Renal pelvis (tissue), 4 donors: ENCODE results near the gene TSPAN2. TPM values are rescaled to one million over a fixed set of nuclear protein-coding genes. Genes with fewer than 3 reads are reported as not detected.
A peak's percentile ranks its signal among the peaks of the same experiment; 100 is the strongest.

Experiments
- DNase-seq: peaks from one replicate; pipeline ENCODE4 v3.0.0-alpha.2; 2013
- polyA plus RNA-seq, 3 donors: library from polyadenylated mRNA; unstranded; fragments of 120-200 nt; gene quantifications; one replicate each; pipeline ENCODE4 v1.2.1, GENCODE V29; 2013; ENCODE audit not compliant: insufficient read length in 3 of 3

The TSPAN2 gene
- polyA plus RNA-seq, 3 donors, result 33.9 to 45.1 (median 34.6) TPM

- no peak for DNase-seq
These were observed 28.0 kb upstream of the TSPAN2 start for GRCh38 chr1:115117298-115117697.

GRCh38 chr1:115116512-115116911 is 27.2 kb upstream of the TSPAN2 start:
- DNase-seq, result no peak

DNA sequence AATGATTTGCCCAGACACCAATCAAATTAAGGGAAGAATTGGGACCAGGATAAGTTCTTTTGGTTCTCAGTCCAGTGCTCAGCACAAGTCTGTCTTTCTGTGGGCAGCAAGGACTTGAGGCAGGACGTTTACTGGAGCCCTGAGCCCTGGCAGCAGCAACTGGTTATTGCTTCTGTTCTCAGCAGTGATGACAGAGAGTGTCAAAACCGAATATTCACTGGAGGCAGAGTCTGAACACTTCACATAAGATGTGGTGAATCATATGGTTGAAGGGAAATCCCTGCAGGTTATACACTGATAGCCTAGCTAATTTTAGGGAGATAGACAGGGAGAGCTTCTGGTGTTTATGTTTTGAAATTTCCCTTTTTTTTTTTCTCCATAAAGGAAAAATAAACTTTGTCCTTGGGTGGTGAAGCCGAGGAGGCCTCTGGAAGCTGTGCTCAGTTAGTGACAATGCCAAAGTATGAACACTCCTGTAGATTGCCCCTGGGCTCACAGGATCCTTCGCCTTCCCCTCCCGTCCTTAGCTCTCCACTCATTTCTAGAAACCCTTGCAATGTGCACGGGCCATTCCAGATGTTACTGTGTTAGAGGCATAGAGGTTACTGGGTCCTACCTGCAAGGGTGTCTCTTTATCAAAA is 26.3 kb upstream of the TSPAN2 start:
- DNase-seq, result no peak

- DNase-seq, result no peak
These were observed 25.0 kb upstream of the TSPAN2 start for GRCh38 chr1:115114308-115114707.

GRCh38 chr1:115113766-115114165 is 24.5 kb upstream of the TSPAN2 start:
- DNase-seq, result no peak

GRCh38 chr1:115112496-115113375 is 23.4 kb upstream of the TSPAN2 start:
- peak; percentile 53 for DNase-seq

DNA sequence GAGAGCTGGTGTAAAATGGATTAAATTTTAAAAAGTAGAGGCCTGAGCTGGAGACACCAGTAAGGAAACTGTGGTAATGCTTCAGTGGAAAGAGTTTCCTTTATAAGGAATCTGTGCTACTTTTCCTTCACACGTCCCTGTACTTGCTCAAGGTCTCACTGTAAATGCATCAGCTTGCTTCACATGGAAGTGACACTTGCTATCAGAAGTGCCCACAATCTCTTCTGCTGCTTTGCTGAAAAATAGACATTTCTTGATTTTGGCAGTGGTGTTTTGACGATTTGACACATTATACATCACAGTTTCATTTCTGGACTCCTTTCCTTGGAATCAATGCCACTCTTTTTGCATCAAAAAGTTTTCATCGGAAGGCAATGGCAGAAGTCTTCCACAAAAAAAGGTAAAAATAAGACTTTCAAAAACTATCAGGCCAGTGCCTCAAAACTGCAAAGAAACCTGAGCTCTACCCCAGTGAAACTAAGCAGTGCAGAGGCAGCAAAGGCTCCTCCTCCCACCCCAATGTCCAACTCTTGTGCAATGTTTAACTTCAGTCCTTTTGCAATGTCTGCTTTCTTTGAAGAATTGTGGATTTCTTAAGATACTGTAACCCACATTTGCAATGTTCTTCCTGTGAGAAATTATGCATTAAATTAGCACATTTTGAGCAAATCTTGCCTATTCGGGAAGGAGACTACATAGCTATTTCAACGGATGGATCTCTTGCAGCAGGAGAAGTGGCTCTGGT is 18.4 kb upstream of the TSPAN2 start:
- DNase-seq, result no peak

DNA sequence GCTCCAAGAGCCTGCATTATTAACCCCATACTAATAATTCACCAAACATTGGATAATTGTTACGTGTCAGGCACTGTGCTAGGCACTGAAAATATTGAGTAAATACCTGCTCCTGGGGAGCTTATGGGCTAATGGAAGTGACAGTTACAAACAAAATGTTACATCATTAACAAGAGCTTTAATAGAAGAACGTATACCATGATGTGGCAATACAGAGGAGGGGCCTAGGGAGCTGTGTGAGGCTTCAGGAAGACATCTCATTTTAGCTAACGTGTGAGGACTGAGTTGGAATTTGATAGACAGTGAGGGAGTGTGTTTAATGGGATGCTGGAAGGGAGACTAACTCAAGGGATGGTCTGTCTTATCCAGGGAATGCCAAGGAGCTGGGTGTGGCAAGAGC is 16.5 kb upstream of the TSPAN2 start:
- no peak for DNase-seq

DNA sequence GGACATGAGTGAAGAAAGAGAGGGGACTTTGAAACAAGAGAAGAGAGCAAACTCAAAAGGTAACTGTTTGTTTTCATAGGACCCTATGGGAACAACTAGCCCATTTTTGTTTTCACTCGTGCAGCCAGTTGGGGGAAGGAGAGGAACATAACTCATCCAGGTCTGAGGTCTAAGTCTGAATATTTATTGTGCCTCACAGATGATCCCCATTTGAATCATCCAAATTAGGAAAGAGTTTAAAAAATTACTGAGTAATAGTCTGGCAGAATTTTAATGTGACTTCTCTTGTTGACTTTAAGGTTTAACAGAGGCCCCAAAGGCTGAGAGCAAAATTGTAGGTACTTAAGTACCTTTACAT is 10.4 kb upstream of the TSPAN2 start:
- no peak for DNase-seq

DNA sequence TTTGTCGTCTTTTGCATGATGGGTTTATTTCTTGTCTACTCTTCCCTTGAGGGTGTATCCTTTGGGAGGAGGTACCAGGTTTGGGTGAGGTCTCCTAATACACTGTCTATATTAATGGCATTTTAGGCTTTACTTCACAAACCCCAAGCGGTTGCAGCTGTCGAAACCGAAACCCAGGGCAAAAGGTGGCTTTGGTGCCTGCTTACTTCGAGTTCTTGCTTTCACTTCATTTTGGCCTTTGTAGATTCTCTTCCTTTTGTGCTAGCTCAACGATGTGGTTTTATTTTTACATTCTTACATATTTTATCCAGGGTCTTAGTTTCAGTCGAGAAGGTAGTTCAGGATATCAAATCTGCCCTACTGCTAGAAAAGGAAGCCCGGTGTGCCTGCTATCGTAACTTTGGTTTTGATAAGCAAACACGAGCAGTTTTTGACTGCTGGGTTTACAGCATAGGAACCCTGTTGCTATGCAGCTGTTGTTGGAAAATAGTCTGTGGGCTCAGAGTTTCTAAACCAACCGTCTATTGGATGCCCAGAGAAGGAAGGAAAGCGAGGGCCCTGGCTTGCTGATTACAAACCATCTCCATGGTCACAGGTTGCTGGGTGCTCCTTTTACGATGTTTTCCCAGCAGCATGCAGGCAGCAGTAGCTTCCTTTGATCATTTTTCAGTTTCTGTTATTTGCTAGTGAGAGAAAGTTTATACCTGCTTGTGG is 9.8 kb upstream of the TSPAN2 start:
- peak; percentile 89 for DNase-seq

GRCh38 chr1:115092175-115092574 is 2.9 kb upstream of the TSPAN2 start:
- no peak for DNase-seq

- DNase-seq, result no peak
These were observed 2.3 kb upstream of the TSPAN2 start for GRCh38 chr1:115091572-115091971.

GRCh38 chr1:115090956-115091355 is 1.7 kb upstream of the TSPAN2 start:
- DNase-seq, result no peak

DNA sequence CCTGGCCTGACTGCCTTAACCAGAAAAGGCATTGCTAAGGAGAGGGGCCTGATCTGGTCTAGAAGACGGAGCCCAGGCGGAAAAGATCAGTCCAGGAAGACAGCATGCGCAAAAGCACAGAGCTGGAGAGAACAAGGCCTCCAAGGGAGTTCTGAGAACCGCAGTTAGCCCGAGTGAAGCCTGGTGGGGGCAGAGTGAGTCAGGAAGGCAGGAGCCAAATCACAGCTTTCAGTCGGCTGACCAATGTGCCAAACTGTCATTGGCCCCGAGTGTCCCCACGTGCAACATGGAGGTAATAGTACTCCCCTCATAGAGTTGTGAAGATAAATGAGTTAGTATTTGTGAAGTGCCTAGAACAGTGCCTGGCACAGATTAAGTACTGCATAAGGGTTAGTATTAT is 1.2 kb upstream of the TSPAN2 start:
- no peak for DNase-seq

DNA sequence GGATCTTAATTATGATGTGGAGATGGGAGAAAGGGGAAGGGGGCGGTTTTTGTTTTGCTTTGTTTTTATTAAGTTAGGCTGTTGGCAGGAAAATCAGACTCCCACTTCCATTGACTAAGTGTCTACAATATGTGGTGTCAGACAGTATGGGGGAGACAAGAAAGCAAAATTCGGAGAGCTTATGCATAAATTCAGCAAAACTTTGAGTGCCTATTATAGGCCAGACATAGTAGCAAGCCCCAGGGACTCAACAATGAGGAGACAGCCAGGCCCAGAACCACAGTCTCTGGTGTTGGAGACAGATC is 835 bp upstream of the TSPAN2 start:
- DNase-seq, result no peak

DNA sequence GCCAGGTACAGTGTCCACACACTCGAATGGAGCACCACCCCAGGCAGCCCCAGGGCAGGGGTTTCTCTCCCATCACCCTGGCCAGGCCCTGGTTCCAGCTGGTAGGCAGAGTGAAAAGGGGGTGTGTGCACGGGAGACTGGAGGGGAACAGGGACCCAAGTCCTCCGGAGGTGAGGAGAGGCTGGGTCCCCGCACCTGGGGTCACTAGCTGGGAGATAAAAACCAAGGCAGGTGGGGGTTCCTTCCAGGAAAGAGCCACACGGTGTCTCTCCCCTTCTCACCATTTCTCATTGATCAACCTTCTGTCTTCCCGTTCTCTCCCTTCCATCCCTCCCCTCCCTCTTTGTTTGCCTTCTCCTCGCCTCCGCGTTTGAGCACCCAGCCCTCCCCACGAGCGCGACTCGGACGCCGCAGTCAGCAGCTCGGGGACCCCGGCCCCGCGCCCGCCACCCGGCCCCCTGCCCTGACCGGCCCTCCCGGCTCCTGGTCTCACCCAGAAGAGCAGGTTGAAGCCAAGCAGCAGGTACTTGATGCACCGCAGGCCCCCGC is 358 bp downstream of the TSPAN2 start:
- no peak for DNase-seq

GRCh38 chr1:115088115-115088778 is 1.1 kb downstream of the TSPAN2 start:
- no peak for DNase-seq

- no peak for DNase-seq
These were observed 3.0 kb downstream of the TSPAN2 start for GRCh38 chr1:115086176-115086830.

DNA sequence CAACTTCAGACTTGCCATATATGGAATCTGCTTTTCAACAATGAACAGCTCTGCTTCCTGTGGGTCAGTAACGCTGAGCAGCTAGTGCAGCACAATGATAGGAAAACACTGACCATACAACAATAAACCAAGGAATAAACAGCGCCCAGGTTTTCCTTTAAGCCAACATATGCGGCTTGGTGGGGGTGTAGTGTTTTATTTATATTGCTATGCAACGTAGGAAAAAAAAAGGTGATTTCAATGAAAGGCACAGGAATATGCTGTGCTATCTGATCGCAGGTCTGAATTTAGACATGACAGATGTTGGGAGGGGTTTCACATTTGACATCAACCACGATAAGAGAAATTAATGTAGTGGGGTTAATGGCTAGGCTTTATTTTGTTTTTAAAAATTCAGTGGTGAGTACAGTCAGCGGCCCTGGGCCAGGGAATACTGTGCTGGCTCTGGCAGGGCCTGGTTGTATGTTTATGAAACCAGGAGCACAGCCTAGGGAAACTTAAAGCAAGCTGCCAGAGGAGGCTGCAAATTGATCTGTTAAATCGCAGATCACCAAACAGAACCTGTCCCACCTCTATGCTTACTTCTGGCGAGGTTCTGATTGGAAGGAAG is 4.3 kb downstream of the TSPAN2 start:
- DNase-seq, result peak; percentile 65

GRCh38 chr1:115082949-115083348 is 6.4 kb downstream of the TSPAN2 start:
- DNase-seq, result no peak

GRCh38 chr1:115078708-115079107 is 10.6 kb downstream of the TSPAN2 start:
- DNase-seq, result no peak
